ENCODE results near the gene ARHGAP26. TPM values are rescaled to one million over a fixed set of nuclear protein-coding genes. Genes with fewer than 3 reads are reported as not detected.

ARHGAP26 gene
- polyA plus RNA-seq, 1 donor (not counting 4 experiments of a cell fraction or from before 2014, with no cell fraction given) = 3.9 TPM

- dilution Hi-C loops (cut with MboI; ENCODE audit: extremely low pct_ligation_motif_present, low sequenced_read_pairs) = loop anchor here (10.0 kb wide), 1 partner anchor 147 kb away; no protein-coding TSS in a partner anchor
- DNase-seq (ENCODE audit: low read depth, low spot score) (no peak), FAIRE-seq (no peak)
- Histone ChIP-seq H3K79me2 (ENCODE audit: control insufficient read depth, insufficient read depth, low read length) (no peaks in the 10 kb centered on the region), H3K9me1 (ENCODE audit: control insufficient read depth, extremely low read depth, insufficient read depth, low read length) (no peaks in the 10 kb centered on the region), H3K4me3 (ENCODE audit: control insufficient read depth in 2 of 3, extremely low read depth in 1 of 3, insufficient read depth in 2 of 3, low read depth in 1 of 3, low read length in 3 of 3) (no peak overlapping the region), H3K4me1 (ENCODE audit: control insufficient read depth, extremely low read depth, insufficient read depth, low read length) (peaks cover 32% of the 10 kb centered on the region), H3K27me3 (ENCODE audit: control insufficient read depth, extremely low read depth, insufficient read depth, low read length) (no peaks in the 10 kb centered on the region), H2AFZ (ENCODE audit: control insufficient read depth, low read length) (no peak overlapping the region), H3K9ac (ENCODE audit: control insufficient read depth, extremely low read depth, insufficient read depth, low read length) (no peak overlapping the region), H3K27ac (ENCODE audit: control insufficient read depth, insufficient read depth, low read length) (no peak overlapping the region), H3K4me2 (ENCODE audit: control insufficient read depth, extremely low read depth, insufficient read depth, low read depth, low read length) (no peak overlapping the region), H3K9me3 (ENCODE audit: control insufficient read depth, low read depth, low read length) (no peaks in the 10 kb centered on the region), H3K36me3 (ENCODE audit: control insufficient read depth in 2 of 2, extremely low read depth in 1 of 2, insufficient read depth in 2 of 2, low read length in 2 of 2) (no peaks in the 10 kb centered on the region), H4K20me1 (ENCODE audit: control insufficient read depth, extremely low read depth, insufficient read depth, low read length) (no peaks in the 10 kb centered on the region)
- TF ChIP-seq CTCF (optimal IDR thresholded peaks at IDR 0.05 in 1 of 3, IDR thresholded peaks at IDR 0.05 in 1 of 3, conservative IDR thresholded peaks at IDR 0.05 in 1 of 3; ENCODE audit: extremely low read depth in 1 of 3, insufficient read depth in 2 of 3, low read length in 3 of 3) (no peak), EZH2 (IDR thresholded peaks at IDR 0.05; ENCODE audit: low read length) (no peak)
These were observed 102.0 kb downstream of the ARHGAP26 start for GRCh38 chr5:142872217-142872616.

- Histone ChIP-seq H4K20me1 (ENCODE audit: control insufficient read depth, extremely low read depth, insufficient read depth, low read length) (no peaks in the 10 kb centered on the region), H3K9ac (ENCODE audit: control insufficient read depth, extremely low read depth, insufficient read depth, low read length) (no peak overlapping the region), H3K36me3 (ENCODE audit: control insufficient read depth in 2 of 2, extremely low read depth in 1 of 2, insufficient read depth in 2 of 2, low read length in 2 of 2) (no peaks in the 10 kb centered on the region), H3K9me1 (ENCODE audit: control insufficient read depth, extremely low read depth, insufficient read depth, low read length) (no peaks in the 10 kb centered on the region), H3K27me3 (ENCODE audit: control insufficient read depth, extremely low read depth, insufficient read depth, low read length) (no peaks in the 10 kb centered on the region), H2AFZ (ENCODE audit: control insufficient read depth, low read length) (no peak overlapping the region), H3K27ac (ENCODE audit: control insufficient read depth, insufficient read depth, low read length) (no peak overlapping the region), H3K4me3 (ENCODE audit: control insufficient read depth in 2 of 3, extremely low read depth in 1 of 3, insufficient read depth in 2 of 3, low read depth in 1 of 3, low read length in 3 of 3) (no peak overlapping the region), H3K79me2 (ENCODE audit: control insufficient read depth, insufficient read depth, low read length) (no peaks in the 10 kb centered on the region), H3K4me1 (ENCODE audit: control insufficient read depth, extremely low read depth, insufficient read depth, low read length) (peaks cover 32% of the 10 kb centered on the region), H3K4me2 (ENCODE audit: control insufficient read depth, extremely low read depth, insufficient read depth, low read depth, low read length) (no peak overlapping the region), H3K9me3 (ENCODE audit: control insufficient read depth, low read depth, low read length) (no peaks in the 10 kb centered on the region)
- DNase-seq (ENCODE audit: low read depth, low spot score) = peak; percentile 28
- dilution Hi-C loops (cut with MboI; ENCODE audit: extremely low pct_ligation_motif_present, low sequenced_read_pairs) = loop anchor here (10.0 kb wide), 1 partner anchor 148 kb away; no protein-coding TSS in a partner anchor
- TF ChIP-seq EZH2 (IDR thresholded peaks at IDR 0.05; ENCODE audit: low read length) (no peak), CTCF (optimal IDR thresholded peaks at IDR 0.05 in 1 of 3, IDR thresholded peaks at IDR 0.05 in 1 of 3, conservative IDR thresholded peaks at IDR 0.05 in 1 of 3; ENCODE audit: extremely low read depth in 1 of 3, insufficient read depth in 2 of 3, low read length in 3 of 3) (no peak)
- FAIRE-seq = no peak
These were observed 102.6 kb downstream of the ARHGAP26 start for GRCh38 chr5:142872795-142873194.

Data from keratinocyte (primary cell).